SK-N-SH treated with all-trans-retinoic acid at 6 μM for 48 hours (cell line): ENCODE data around the gene SDC1.

Source experiments
- CREB5 ChIP-seq: fragments of 250-450 bp; sonication (Bioruptor Pico); IDR thresholded peaks from 2 replicates; pipeline ENCODE4 v1.5.1; 2020; ENCODE audit warnings: low read depth, mild to moderate bottlenecking, moderate library complexity
- CSRNP3 ChIP-seq: fragments of 250-450 bp; sonication (Bioruptor Pico); IDR thresholded peaks from 2 replicates; pipeline ENCODE4 v1.5.1; 2021; ENCODE audit warnings: mild to moderate bottlenecking, moderate library complexity
- OSR1 ChIP-seq: fragments of 250-450 bp; sonication (Bioruptor Pico); IDR thresholded peaks from 2 replicates; pipeline ENCODE4 v1.8.0; 2022; ENCODE audit warnings: moderate library complexity, mild to moderate bottlenecking, inconsistent platforms
- PATZ1 ChIP-seq: fragments of 250-450 bp; sonication (Bioruptor Pico); IDR thresholded peaks from 2 replicates; pipeline ENCODE4 v1.8.0; 2020; ENCODE audit warnings: mild to moderate bottlenecking, moderate library complexity, borderline replicate concordance
- PPARA ChIP-seq: fragments of 250-450 bp; sonication (Bioruptor Pico); IDR thresholded peaks from 2 replicates; pipeline ENCODE4 v1.5.0; 2020; ENCODE audit warnings: mild to moderate bottlenecking, borderline replicate concordance
- TCF4 ChIP-seq: fragments of 250-450 bp; sonication (Bioruptor Pico); IDR thresholded peaks from 2 replicates; pipeline ENCODE4 v1.8.0; 2021; ENCODE audit warnings: mild to moderate bottlenecking, moderate library complexity, borderline replicate concordance
- TSHZ2 ChIP-seq: fragments of 250-450 bp; sonication (Bioruptor Pico); IDR thresholded peaks from 2 replicates; pipeline ENCODE4 v1.5.0; 2020; ENCODE audit warnings: mild to moderate bottlenecking, moderate library complexity
- ZC3H10 ChIP-seq: fragments of 250-450 bp; sonication (Bioruptor Pico); IDR thresholded peaks from 2 replicates; pipeline ENCODE4 v1.5.1; 2021; ENCODE audit warnings: mild to moderate bottlenecking, moderate library complexity
- ZFP3 ChIP-seq: fragments of 250-450 bp; sonication (Bioruptor Pico); IDR thresholded peaks from 2 replicates; pipeline ENCODE4 v1.5.0; 2020; ENCODE audit warnings: mild to moderate bottlenecking, moderate library complexity
- ZFP30 ChIP-seq: fragments of 450-650 bp; formaldehyde crosslinking; IDR thresholded peaks from 2 replicates; pipeline ENCODE4 v1.5.0; 2022; ENCODE audit warnings: mild to moderate bottlenecking, moderate library complexity
- ZNF565 ChIP-seq: fragments of 450-650 bp; formaldehyde crosslinking; conservative IDR thresholded peaks from 2 replicates; pipeline ENCODE4 v1.5.0; 2020; ENCODE audit warnings: low read depth, mild to moderate bottlenecking, moderate library complexity
- ZNF8 ChIP-seq: fragments of 450-650 bp; formaldehyde crosslinking; IDR thresholded peaks from 2 replicates; pipeline ENCODE4 v1.5.0; 2020; ENCODE audit warnings: mild to moderate bottlenecking, moderate library complexity

- TF ChIP-seq PPARA (CRISPR knock-in tag) (no peak), PATZ1 (CRISPR knock-in tag) (no peak), ZFP3 (CRISPR knock-in tag) (no peak), ZNF8 (CRISPR knock-in tag) (no peak), ZNF565 (CRISPR knock-in tag) (no peak), TCF4 (CRISPR knock-in tag) (no peak), ZC3H10 (CRISPR knock-in tag) (no peak), OSR1 (CRISPR knock-in tag) (no peak), ZFP30 (no peak), TSHZ2 (CRISPR knock-in tag) (no peak), CSRNP3 (CRISPR knock-in tag) (no peak), CREB5 (CRISPR knock-in tag) (no peak)
These were observed 42.6 kb upstream of the SDC1 start for GRCh38 chr2:20267529-20267928.
